Uterus (tissue), 4 donors: ENCODE measurements around the gene DOK3. TPM values are rescaled to one million over a fixed set of nuclear protein-coding genes. Genes with fewer than 3 reads are reported as not detected.

Experiments used
- DNase-seq, 2 donors: peaks; one replicate each; pipeline ENCODE4 v3.0.0-alpha.2; 2019 to 2020
- H3K27ac ChIP-seq, 2 donors: fragments of 200-600 bp; sonication (generic); 1 replicate in 1 of 2; 2 replicates in 1 of 2; pipeline ENCODE4 v1.5.1; 2016 to 2018
- H3K27me3 ChIP-seq, 2 donors: fragments of 200-600 bp; sonication (generic); one replicate each; pipeline ENCODE4 v1.5.1; 2018 to 2019; ENCODE audit warnings: control low read depth in 1 of 2
- H3K36me3 ChIP-seq, 2 donors: fragments of 200-600 bp; sonication (generic); one replicate each; pipeline ENCODE4 v1.5.1; 2019; ENCODE audit warnings: control low read depth in 1 of 2
- H3K4me1 ChIP-seq, 2 donors: fragments of 200-600 bp; sonication (generic); one replicate each; pipeline ENCODE4 v1.5.1; 2018 to 2019; ENCODE audit warnings: control low read depth in 1 of 2
- H3K4me3 ChIP-seq, 2 donors: fragments of 200-600 bp; sonication (generic); 1 replicate in 1 of 2; 2 replicates in 1 of 2; pipeline ENCODE4 v1.5.1; 2018 to 2019; ENCODE audit warnings: mild to moderate bottlenecking in 1 of 2
- H3K9me3 ChIP-seq, 2 donors: fragments of 200-600 bp; sonication (generic); one replicate each; pipeline ENCODE4 v1.5.1; 2019; ENCODE audit warnings: control low read depth in 1 of 2
- CTCF ChIP-seq, 4 experiments: fragments of 200-600 bp in 2 of 4; fragments of 450-650 bp in 2 of 4; sonication (generic) in 2 of 4; IDR thresholded peaks; one replicate each; pipeline ENCODE4 v1.5.1; 2016 to 2019; ENCODE audit warnings: antibody characterized with exemption in 4 of 4, mild to moderate bottlenecking in 2 of 4, moderate library complexity in 1 of 4
- POLR2A ChIP-seq, 2 donors: fragments of 450-650 bp; IDR thresholded peaks; one replicate each; pipeline ENCODE4 v1.6.1; 2016; ENCODE audit warnings: antibody characterized with exemption in 2 of 2, mild to moderate bottlenecking in 1 of 2, moderate library complexity in 1 of 2
- intact Hi-C: fragments of 100-400 bp; cut with DNase I; formaldehyde crosslinking; loops from one replicate; pipeline ENCODE4 v1.15.1; 2023; ENCODE audit warnings: low total_unique reads
- total RNA-seq, 4 donors: library from RNA; depleted of rRNA in 3 of 4; stranded (reverse); fragments of >200 nt in 3 of 4; gene quantifications; one replicate each; pipeline versions ENCODE4 v1.1.0 to v1.2.4, GENCODE V29; 2014 to 2023
- donor health status: DM: yes; HTN: yes; CAD: no.

The DOK3 gene
- total RNA-seq, 4 donors from 2014 or later: 3.6 to 20.0 (median 7.1) TPM

GRCh38 chr5:177509991-177510566 lies 453 bp upstream of the DOK3 start:
- no peak overlapping the region for H3K27ac ChIP-seq
- H3K27me3 ChIP-seq: no peaks in the 10 kb centered on the region
- no peak for TF ChIP-seq POLR2A (IDR thresholded peaks at IDR 0.05)
- no peak for TF ChIP-seq CTCF (IDR thresholded peaks at IDR 0.05)
- no peak overlapping the region for H3K4me3 ChIP-seq
- no peaks in the 10 kb centered on the region for H3K9me3 ChIP-seq
- no peaks in the 10 kb centered on the region for H3K4me1 ChIP-seq
- intact Hi-C loops: no loop called here
- DNase-seq: no peak
- no peaks in the 10 kb centered on the region for H3K36me3 ChIP-seq

- no peak overlapping the region for H3K4me3 ChIP-seq
Measured at GRCh38 chr5:177508837-177509236, 789 bp downstream of the DOK3 start.

GRCh38 chr5:177508221-177508611 lies 1.4 kb downstream of the DOK3 start:
- intact Hi-C loops: no loop called here
- no peak overlapping the region for H3K4me3 ChIP-seq
- no peak for DNase-seq
- H3K9me3 ChIP-seq: no peaks in the 10 kb centered on the region
- H3K36me3 ChIP-seq: no peaks in the 10 kb centered on the region
- no peak overlapping the region for H3K27ac ChIP-seq
- H3K27me3 ChIP-seq: no peaks in the 10 kb centered on the region
- TF ChIP-seq CTCF (IDR thresholded peaks at IDR 0.05) (no peak), POLR2A (IDR thresholded peaks at IDR 0.05) (no peak)
- H3K4me1 ChIP-seq: no peaks in the 10 kb centered on the region

More at GRCh38 chr5:177508837-177509236, 789 bp downstream of the DOK3 start:
- Histone ChIP-seq H3K36me3 (no peaks in the 10 kb centered on the region), H3K27ac (no peak overlapping the region), H3K4me1 (no peaks in the 10 kb centered on the region), H3K9me3 (no peaks in the 10 kb centered on the region), H3K27me3 (no peaks in the 10 kb centered on the region)
- intact Hi-C loops: no loop called here
- DNase-seq: no peak
- TF ChIP-seq POLR2A (IDR thresholded peaks at IDR 0.05) (no peak), CTCF (IDR thresholded peaks at IDR 0.05) (no peak)

- intact Hi-C loops: no loop called here
- H3K4me3 ChIP-seq: no peak overlapping the region
Measured at GRCh38 chr5:177507596-177508220, 1.9 kb downstream of the DOK3 start.

More at GRCh38 chr5:177507596-177508220, 1.9 kb downstream of the DOK3 start:
- Histone ChIP-seq H3K36me3 (no peaks in the 10 kb centered on the region), H3K27me3 (no peaks in the 10 kb centered on the region), H3K9me3 (no peaks in the 10 kb centered on the region), H3K4me1 (no peaks in the 10 kb centered on the region), H3K27ac (no peak overlapping the region)
- TF ChIP-seq CTCF (IDR thresholded peaks at IDR 0.05) (no peak), POLR2A (IDR thresholded peaks at IDR 0.05) (no peak)
- DNase-seq: no peak
